Lower leg skin (tissue), 4 donors: Measurements from ENCODE around the gene TBC1D10B. TPM values are rescaled to one million over a fixed set of nuclear protein-coding genes. Genes with fewer than 3 reads are reported as not detected.

Source experiments
- DNase-seq, 2 donors: peaks; one replicate each; pipeline ENCODE4 v3.0.0-alpha.2; 2019; ENCODE audit warnings: low spot score in 2 of 2
- H3K4me3 ChIP-seq: fragments of 200-600 bp; sonication (generic); 2 replicates; pipeline ENCODE4 v1.5.1; 2017; ENCODE audit warnings: mild to moderate bottlenecking, low read depth; ENCODE audit not compliant: poor library complexity, severe bottlenecking
- POLR2A ChIP-seq, 2 donors: fragments of 450-650 bp; IDR thresholded peaks; one replicate each; pipeline ENCODE4 v1.6.1; 2016 to 2017; ENCODE audit warnings: antibody characterized with exemption in 2 of 2, mild to moderate bottlenecking in 1 of 2, moderate library complexity in 1 of 2
- WGBS, 2 donors: methylation state at CpG; one replicate each; pipeline ENCODE4 v1.1.5; 2018; 5-methylcytosine and 5-hydroxymethylcytosine counted together
- intact Hi-C: fragments of 100-400 bp; cut with DNase I; formaldehyde crosslinking; loops from one replicate; pipeline ENCODE4 v1.15.0; 2023; ENCODE audit warnings: low total_unique reads
- total RNA-seq, 4 donors: library from RNA; depleted of rRNA; stranded (reverse); fragments of >200 nt; gene quantifications; one replicate each; pipeline ENCODE4 v1.1.0, GENCODE V29; 2016
- TF ChIP-seq, protein P1 (sequence below), 3 donors: fragments of 450-650 bp; IDR thresholded peaks; one replicate each; pipeline ENCODE4 v1.5.1; 2016; ENCODE audit warnings: antibody characterized with exemption in 3 of 3, mild to moderate bottlenecking in 3 of 3, moderate library complexity in 2 of 3

The TBC1D10B gene
- total RNA-seq, 4 donors from 2014 or later: 33.2 to 51.8 (median 41.9) TPM

DNA sequence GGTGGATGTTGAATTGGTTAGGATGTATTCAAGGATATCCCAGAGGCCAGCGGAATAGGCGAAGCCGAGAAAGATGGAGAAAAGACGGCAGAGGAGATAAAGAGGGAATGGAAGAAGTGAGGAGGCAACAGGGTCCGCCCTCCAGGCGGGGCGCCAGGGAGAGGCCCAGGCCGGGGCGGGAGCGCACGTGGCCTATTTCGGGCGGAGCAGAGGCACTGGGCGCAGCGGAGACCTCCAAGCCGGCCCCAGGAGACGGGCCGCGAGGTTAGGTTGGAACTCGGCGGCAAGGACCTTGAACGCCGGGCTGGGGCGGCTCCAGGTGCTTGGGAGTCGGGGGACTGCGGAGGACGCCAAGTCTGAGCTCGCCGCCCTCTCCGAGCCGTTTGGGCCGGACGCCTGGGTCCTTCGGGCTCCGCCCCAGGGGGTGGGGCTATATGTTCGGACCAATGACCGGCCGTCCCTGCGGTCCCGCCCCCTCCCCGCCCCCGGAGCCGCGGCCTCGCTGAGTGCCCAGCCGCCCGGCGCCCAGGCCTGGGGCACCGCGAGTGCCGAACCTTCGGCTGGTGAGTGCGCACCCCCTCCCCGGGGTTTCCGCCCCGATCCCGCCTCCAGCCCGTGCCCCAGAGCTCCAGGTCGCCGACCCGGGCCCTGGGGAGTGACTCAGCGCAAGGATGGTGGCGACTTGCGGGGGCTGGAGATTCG lies 37.0 kb upstream of the TBC1D10B start, which contains the start of gene ZNF771:
Gene ZNF771 (plus strand): TSS at position 505 of the 702 bp plus-strand sequence. CDS start 448 bp downstream, outside the sequence.
- intact Hi-C loops: no loop called here
- peak within 1 kb of the TSS; percentile 56 for H3K4me3 ChIP-seq
- TF ChIP-seq, protein P1, sequence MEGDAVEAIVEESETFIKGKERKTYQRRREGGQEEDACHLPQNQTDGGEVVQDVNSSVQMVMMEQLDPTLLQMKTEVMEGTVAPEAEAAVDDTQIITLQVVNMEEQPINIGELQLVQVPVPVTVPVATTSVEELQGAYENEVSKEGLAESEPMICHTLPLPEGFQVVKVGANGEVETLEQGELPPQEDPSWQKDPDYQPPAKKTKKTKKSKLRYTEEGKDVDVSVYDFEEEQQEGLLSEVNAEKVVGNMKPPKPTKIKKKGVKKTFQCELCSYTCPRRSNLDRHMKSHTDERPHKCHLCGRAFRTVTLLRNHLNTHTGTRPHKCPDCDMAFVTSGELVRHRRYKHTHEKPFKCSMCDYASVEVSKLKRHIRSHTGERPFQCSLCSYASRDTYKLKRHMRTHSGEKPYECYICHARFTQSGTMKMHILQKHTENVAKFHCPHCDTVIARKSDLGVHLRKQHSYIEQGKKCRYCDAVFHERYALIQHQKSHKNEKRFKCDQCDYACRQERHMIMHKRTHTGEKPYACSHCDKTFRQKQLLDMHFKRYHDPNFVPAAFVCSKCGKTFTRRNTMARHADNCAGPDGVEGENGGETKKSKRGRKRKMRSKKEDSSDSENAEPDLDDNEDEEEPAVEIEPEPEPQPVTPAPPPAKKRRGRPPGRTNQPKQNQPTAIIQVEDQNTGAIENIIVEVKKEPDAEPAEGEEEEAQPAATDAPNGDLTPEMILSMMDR (IDR thresholded peaks at IDR 0.05): peak in 1 of 3 donors; percentile 5
- TF ChIP-seq POLR2A (IDR thresholded peaks at IDR 0.05): no peak
- peak; percentile 91 to 98 for DNase-seq
- WGBS, 2 donors: 0 to 1% methylated on average over 35 to 37 of the region's 65 CpGs

DNA sequence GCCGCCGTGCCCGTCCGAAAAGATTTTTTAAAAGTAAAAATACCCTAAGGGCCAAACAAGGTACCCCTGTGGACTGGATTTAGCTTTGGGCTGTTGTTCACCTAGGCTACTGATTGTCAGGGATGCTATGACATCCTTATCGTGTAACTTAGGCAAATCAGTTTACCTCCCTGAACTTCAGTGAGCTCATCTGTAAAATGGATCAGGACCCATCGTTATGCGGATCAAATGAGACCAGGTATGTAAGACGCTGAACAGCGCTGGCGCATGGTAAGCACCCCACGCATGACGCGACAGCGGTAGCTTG lies 36.5 kb upstream of the TBC1D10B start:
- TF ChIP-seq, protein P1 (IDR thresholded peaks at IDR 0.05): no peak
- no peak for TF ChIP-seq POLR2A (IDR thresholded peaks at IDR 0.05)
- intact Hi-C loops: no loop called here
- DNase-seq: no peak
- WGBS, 2 donors: 10 to 11% methylated on average over 14 of the region's 14 CpGs
- peak overlapping the region; percentile 56 for H3K4me3 ChIP-seq

DNA sequence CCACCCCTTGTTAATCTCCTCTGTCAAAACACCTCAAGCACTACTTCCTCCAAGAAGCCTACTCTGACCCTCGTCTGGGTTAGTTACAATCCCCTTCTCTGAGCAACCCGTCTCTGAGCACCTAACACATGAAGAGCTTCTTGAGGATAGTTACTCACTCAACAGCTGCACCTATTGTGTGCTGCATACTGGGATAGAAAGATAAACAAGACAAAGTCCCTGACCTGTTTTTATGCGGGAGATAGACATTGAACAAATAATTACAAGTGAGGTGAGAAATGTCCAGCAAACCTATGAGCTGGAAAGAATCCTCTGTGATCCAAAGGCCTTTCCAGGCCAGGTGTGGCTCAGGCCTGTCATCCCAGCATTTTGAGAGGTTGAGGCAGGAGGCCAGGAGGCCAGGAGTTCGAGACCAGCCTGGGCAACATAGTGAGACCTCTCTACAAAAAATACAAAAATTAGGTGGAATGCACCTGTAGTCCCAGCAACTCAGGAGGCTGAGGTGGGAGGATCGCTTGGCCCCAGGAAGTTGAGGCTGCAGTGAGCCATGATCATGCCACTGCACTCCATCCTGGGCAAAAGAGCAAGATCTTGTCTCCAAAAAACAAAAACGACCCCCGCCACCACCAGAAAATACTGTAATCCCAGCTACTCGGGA lies 31.6 kb upstream of the TBC1D10B start:
- DNase-seq: no peak
- intact Hi-C loops: no loop called here
- TF ChIP-seq, protein P1 (IDR thresholded peaks at IDR 0.05): no peak
- TF ChIP-seq POLR2A (IDR thresholded peaks at IDR 0.05): no peak
- 86 to 87% methylated on average over 8 of the region's 8 CpGs for WGBS, 2 donors
- H3K4me3 ChIP-seq: no peak overlapping the region

DNA sequence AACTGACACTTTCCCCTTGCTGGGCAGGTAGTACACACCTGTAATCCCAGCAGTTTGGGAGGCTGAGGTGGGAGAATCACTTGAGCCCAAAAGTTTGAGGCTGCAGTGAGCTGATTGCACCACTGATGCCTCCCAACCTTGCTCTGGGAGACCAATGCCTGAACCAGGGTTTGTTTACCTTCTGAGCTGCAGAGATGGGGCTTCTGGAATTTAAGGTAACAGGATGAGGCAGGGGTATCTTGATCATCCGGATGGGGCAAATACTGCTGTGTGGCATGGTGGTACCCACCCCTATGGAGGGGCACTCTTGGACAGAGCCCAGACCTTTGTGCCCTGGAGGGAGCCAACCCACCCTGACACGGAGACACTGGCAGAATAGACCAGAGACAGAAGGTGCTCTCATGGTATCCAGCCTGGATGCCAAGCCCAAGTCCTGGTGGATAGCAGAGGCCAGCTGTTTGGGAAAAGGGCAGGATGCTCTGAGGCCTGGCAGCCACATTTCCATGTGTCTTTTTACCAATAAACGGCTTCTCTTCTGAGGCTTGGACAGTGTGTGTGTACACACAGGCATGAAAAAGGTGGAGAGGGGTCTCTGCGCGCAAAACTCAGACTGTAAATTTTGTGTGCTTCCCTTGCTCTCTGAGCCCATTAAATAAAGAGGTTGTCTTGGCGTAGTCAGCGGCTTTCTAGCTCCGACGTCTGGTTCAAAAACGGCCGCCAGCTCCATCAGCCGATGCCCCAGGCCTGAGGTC lies 29.3 kb upstream of the TBC1D10B start:
- WGBS, 2 donors: 14 to 15% methylated on average over 12 of the region's 12 CpGs
- DNase-seq: no peak
- intact Hi-C loops: no loop called here
- H3K4me3 ChIP-seq: no peak overlapping the region
- TF ChIP-seq POLR2A (IDR thresholded peaks at IDR 0.05): no peak
- TF ChIP-seq, protein P1 (IDR thresholded peaks at IDR 0.05): no peak

DNA sequence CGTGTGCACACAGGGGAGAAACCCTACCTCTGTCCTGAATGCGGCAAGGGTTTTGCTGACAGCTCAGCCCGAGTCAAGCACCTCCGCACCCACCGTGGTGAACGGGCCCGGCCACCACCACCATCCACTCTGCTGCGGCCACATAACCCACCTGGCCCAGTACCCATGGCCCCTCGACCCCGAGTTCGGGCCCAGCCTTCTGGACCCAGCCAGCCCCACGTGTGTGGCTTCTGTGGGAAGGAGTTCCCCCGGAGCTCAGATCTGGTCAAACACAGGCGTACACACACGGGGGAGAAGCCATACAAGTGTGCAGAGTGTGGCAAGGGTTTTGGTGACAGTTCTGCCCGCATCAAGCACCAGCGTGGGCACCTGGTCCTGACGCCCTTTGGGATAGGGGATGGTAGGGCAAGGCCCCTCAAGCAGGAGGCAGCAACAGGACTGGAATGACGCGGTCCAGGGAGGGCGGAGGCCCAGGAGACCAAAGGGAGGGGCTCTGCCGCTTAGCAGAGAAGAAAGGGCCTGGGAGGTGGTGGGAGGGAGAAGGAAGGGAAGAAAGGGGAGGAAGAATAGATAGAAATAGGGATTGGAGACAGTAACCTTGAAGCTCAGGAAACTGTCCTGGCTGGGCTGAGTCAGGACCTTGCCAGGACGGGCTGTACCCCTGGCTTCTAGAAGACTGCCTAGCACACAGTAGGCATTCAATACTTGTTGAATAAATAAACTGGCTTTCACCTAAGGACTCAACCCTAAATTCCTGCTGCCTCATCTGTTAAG lies 28.6 kb upstream of the TBC1D10B start:
- 78 to 81% methylated on average over 22 to 23 of the region's 23 CpGs for WGBS, 2 donors
- no peak for TF ChIP-seq POLR2A (IDR thresholded peaks at IDR 0.05)
- TF ChIP-seq, protein P1 (IDR thresholded peaks at IDR 0.05): no peak
- H3K4me3 ChIP-seq: no peak overlapping the region
- DNase-seq: no peak
- intact Hi-C loops: no loop called here
